Left kidney (tissue), 8 donors: ENCODE data around the gene GOSR1. TPM values are rescaled to one million over a fixed set of nuclear protein-coding genes. Genes with fewer than 3 reads are reported as not detected.
"Not testable (repeated sequence)": the region's sequence is repeated elsewhere in the genome, so short reads cannot be mapped to it uniquely, and the experiment has no call there.

Source experiments
- DNase-seq: peaks from one replicate; pipeline ENCODE4 v3.0.0-alpha.2; 2013
- long read RNA-seq, 8 donors: transcript quantifications; one replicate each; lab custom pipeline, GENCODE V29; 2026
- polyA plus RNA-seq: library from polyadenylated mRNA; unstranded; fragments of 120-200 nt; gene quantifications from one replicate; pipeline ENCODE4 v1.2.1, GENCODE V29; 2013; ENCODE audit not compliant: insufficient read length

GOSR1 gene
- polyA plus RNA-seq, result 64.8 TPM
- long read RNA-seq, donor 1, full-length matches to known transcripts, result 20 of 20 reads
- long read RNA-seq, donor 1, partial matches to known transcripts, result 0 of 20 reads
- long read RNA-seq, donor 1, other reads (novel, unspliced or antisense), result 0 of 20 reads
- long read RNA-seq, donor 2, full-length matches to known transcripts, result 28 of 28 reads
- long read RNA-seq, donor 2, partial matches to known transcripts, result 0 of 28 reads
- long read RNA-seq, donor 2, other reads (novel, unspliced or antisense), result 0 of 28 reads
- long read RNA-seq, donor 3, full-length matches to known transcripts, result 18 of 24 reads
- long read RNA-seq, donor 3, partial matches to known transcripts, result 6 of 24 reads
- long read RNA-seq, donor 3, other reads (novel, unspliced or antisense), result 0 of 24 reads
- long read RNA-seq, donor 4, partial matches to known transcripts, result 0 of 2 reads
- long read RNA-seq, donor 4, other reads (novel, unspliced or antisense), result 0 of 2 reads
- long read RNA-seq, donor 5, full-length matches to known transcripts, result 22 of 41 reads
- long read RNA-seq, donor 5, partial matches to known transcripts, result 19 of 41 reads
- long read RNA-seq, donor 5, other reads (novel, unspliced or antisense), result 0 of 41 reads
- long read RNA-seq, donor 6, full-length matches to known transcripts, result 17 of 17 reads
- long read RNA-seq, donor 6, partial matches to known transcripts, result 0 of 17 reads
- long read RNA-seq, donor 6, other reads (novel, unspliced or antisense), result 0 of 17 reads
- long read RNA-seq, donor 7, full-length matches to known transcripts, result 23 of 23 reads
- long read RNA-seq, donor 7, partial matches to known transcripts, result 0 of 23 reads
- long read RNA-seq, donor 7, other reads (novel, unspliced or antisense), result 0 of 23 reads
- long read RNA-seq, donor 8, full-length matches to known transcripts, result 10 of 17 reads
- long read RNA-seq, donor 8, partial matches to known transcripts, result 7 of 17 reads
- long read RNA-seq, donor 8, other reads (novel, unspliced or antisense), result 0 of 17 reads

DNA sequence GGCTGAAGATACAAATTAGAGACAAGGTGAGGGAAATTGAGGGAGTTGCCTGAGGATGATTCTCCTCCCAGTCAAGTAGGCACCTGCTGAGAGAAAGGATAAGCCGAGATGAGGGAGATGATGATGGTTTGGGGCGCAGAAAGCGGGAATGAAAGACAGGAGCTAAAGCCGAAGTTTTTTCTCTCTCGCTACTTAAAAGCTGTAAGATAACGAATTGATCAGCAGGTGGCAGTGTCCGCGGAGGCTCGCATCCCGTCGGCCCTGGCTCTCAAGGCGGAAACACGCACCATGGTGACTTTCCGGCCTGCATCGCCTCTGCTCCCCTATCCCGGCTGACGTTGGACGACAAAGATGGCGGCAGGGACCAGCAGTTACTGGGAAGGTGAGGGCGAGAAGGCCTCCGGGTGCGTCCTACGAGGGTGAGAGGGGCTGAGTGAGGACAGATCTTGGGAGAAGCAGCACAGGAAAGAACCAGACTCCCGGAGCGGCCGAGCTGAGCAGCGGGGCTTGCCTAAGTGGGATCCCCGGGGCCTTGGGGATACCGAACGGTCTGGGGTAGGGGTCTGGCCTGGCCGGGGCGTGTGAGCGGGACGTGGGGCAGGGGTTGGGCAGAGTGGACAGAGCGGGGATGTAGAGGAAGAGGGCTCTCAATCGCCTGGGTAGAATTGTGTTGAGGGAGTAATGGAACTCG is at the start of gene GOSR1:
Gene GOSR1, plus strand, starts transcription at position 326 of the 691 bp plus-strand sequence. Its CDS starts 26 bp downstream, at position 352.
- peak; percentile 96 for DNase-seq

GRCh38 chr17:30427611-30428010 is 49.6 kb upstream of the GOSR1 start:
- no peak for DNase-seq

- DNase-seq, result no peak
Observed at GRCh38 chr17:30429155-30429554, 48.1 kb upstream of the GOSR1 start.

DNA sequence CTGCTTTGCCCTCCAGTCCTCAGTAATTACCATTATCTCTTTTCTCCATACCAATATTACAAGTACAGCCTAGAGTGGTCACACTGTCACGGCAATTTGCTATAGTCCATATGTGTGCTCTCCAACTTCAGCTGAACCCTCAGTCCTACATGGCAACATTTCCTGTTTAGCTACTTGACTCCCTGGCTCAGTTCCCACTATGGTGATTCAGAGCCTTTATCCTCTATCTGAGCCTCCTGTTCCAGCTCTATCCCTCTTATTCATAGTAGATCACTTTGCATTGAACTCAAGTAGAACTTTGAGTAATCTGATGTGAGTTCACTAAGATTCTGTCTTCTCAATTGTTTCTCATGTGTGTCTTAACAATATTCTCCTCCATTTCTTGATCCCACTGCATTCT is 43.7 kb upstream of the GOSR1 start:
- no peak for DNase-seq

GRCh38 chr17:30436729-30437128 is 40.5 kb upstream of the GOSR1 start:
- no peak for DNase-seq

GRCh38 chr17:30443721-30444120 is 33.5 kb upstream of the GOSR1 start:
- DNase-seq, result no peak

- not testable (repeated sequence) for DNase-seq
Observed at GRCh38 chr17:30446640-30447039, 30.6 kb upstream of the GOSR1 start.

DNA sequence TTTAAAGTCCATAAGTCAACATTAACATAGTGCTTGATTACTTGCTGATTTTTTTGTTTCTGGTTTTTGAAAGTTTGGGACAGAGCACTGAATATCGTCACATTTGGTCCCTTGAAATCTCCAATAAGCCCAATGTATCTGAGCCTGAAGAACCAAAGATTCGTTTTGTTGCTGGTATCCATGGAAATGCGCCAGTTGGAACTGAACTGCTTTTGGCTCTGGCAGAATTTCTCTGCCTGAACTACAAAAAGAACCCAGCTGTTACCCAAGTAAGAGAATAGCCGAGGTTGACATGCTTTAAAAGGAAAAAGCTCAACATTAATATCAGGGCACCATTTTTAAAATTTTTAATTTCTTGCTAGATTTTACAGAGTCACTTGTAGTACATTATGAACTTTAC is 27.7 kb upstream of the GOSR1 start:
- DNase-seq, result no peak

GRCh38 chr17:30450125-30451027 is 26.8 kb upstream of the GOSR1 start:
- no peak for DNase-seq

DNA sequence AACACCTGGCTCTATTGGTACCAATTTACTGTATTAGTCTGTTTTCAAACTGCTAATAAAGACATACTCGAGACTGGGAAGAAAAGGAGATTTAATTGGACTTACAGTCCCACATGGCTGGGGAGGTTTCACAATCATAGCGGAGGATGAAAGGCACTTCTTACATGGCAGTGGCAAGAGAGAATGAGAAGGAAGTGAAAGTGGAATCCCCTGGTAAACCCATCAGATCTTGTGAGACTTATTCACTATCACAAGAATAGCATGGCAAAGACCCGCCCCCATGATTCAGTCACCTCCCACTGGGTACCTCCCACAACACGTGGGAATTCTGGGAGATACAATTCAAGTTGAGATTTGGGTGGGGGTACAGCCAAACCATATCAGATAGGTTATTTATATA is 22.6 kb upstream of the GOSR1 start:
- no peak for DNase-seq

- DNase-seq, result no peak
Observed at GRCh38 chr17:30458371-30458770, 18.8 kb upstream of the GOSR1 start.

DNA sequence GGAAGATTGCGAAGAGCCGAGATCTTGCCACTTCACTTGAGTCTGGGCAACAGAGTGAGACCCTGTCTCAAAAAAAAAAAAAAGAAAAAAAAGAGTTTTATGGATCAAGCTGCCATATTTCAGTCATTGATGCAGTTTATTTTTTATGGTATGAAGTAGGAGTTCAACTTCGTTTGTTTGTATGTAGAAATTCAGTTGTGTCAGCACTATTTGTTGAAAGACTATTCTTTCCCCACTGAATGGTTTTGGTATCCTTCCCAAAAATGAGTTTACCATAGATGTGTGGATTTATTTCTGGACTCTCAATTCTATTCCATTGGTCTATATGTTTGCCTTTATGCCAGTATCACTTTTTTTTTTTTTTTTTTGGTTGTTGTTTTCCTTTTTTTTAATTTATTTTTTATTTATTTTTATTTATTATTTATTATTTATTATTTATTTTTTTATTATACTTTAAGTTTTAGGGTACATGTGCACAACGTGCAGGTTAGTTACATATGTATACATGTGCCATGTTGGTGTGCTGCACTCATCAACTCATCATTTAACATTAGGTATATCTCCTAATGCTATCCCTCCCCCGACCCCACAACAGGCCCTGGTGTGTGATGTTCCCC is 18.3 kb upstream of the GOSR1 start:
- not testable (repeated sequence) for DNase-seq

- no peak for DNase-seq
Observed at GRCh38 chr17:30468465-30468864, 8.7 kb upstream of the GOSR1 start.

DNA sequence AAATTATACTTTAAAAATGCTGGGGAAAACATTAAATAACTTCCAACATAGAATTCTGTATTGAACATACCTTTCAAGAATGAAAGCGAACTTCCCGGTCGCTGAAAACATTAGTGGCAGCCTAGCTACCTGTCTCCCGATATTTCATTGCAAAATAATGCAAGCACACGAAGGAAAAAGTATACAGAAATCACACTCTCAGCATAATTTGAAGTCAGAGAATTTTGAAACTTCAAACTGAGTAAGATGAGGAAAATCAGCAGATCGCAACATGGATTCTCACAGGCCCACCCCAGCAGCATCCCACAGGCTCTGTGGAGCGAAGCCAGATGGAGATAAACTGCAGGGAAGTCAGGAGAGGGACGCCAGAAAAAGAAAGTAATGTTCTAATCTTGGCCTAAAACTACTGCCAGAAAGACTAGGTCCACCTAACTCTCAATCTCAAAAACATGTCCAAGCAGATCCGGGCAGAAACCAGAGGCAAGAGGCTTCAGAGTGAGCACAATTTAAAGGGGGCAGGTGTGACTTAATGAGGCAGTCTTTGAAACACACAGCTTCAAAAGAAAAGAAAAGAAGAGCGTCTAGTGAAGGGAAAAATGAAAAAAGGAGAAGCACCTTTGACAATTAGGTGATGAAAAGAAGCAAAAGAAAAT is 4.8 kb upstream of the GOSR1 start:
- DNase-seq, result no peak

DNA sequence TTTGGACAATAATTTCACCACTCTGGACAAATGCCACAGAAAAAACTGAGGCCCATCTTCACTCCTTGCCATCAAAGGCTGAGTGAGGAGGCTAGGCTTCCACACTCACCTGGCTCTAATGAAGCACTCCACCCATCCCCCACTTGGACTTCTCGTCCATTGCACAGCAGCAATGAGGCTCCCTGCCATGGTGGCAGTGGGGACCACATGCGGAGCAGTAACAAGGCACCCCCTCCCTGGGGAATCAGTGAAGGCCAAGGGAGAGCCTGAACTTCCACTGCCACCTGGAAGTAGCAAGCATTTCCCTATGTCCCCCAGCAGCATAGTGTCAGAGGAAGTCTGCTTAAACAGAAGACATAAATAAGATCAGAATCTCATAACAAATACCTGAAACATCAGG is 2.0 kb upstream of the GOSR1 start:
- DNase-seq, result no peak

DNA sequence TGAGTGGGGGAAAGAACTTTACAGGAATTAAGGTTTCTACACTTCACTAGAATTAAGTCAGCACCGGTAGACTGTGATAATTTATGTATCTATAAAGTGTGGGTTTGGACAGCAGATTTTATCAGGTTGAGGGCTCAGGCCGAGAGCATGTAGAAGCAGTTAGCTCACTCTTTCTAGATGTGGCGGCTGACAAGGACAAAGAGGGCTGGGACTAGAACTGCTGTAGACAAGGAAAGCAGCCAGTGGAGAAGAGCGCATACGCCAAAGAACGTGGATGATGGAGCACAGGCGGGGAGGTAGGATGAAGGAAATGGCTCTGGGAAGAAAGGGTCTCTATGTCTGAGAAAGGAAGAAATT is 504 bp upstream of the GOSR1 start:
- no peak for DNase-seq

- DNase-seq, result no peak
Observed at GRCh38 chr17:30477774-30478115, 537 bp downstream of the GOSR1 start.

DNA sequence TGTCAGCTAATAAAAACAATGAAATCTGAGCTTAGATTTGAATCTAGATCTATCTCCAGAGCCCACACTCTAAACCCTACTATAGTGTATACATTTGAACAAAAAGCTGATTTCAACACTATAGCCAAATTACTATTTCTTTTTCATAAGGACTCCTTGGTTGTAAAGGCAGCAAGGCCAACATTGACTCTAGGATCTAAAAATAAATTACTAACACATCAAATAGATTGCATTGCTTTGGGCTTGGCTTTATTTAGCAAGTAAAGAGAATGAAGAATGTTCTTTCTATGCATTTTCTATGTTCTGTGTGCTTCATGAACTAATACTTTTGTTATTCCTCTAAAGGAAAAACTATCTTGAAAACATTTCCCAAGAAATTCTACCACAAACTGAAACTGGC is 5.3 kb downstream of the GOSR1 start:
- DNase-seq, result no peak

DNA sequence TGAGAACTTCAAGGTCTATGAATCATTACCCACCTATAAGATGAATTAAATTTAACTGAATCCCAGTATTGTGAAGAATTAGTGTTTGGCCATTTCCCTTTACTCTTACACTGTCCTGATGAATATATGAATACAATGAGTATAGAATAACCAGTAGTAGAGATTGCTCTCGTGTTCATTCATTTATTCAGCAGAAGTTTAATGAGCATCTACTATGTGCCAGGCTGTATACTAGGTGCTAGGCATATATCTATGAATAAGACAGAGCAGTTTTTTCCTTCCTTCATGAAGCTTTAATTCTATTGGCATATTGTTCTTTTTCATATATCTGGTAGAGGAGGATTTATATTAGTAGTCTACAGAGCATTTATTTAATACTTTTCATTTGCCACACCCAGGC is 6.0 kb downstream of the GOSR1 start:
- no peak for DNase-seq

DNA sequence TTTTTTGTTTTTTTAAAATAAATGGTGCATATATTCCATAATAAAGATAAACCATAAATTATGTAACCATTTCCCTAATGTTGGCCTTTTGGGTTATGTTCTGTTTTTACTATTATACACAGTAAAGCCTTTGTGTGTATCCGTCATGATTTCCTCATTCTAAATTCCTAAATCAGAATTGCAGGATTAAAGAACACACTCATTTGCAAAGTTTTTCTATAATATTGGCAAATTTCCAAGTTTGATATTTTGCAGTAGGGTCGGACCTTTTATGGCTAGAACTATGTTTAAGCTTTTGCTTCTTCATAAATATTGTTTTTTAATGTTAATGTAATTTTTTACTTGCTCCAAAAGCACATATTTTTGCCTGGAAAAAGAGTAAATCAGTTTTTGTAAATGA is 16.6 kb downstream of the GOSR1 start:
- no peak for DNase-seq
